T-helper 22 cell (primary cell): ENCODE measurements around the gene VWA3B.

Experiments
- DNase-seq: peaks from one replicate; pipeline ENCODE4 v3.0.0-alpha.2; 2020; ENCODE audit warnings: low read depth

Gene VWA3B

GRCh38 chr2:98177286-98177685, 90.3 kb downstream of the VWA3B start:
- no peak for DNase-seq

GRCh38 chr2:98177986-98178385, 91.0 kb downstream of the VWA3B start:
- DNase-seq: no peak

- DNase-seq: no peak
Measured at GRCh38 chr2:98180456-98180855, 93.5 kb downstream of the VWA3B start.

GRCh38 chr2:98181346-98181745, 94.4 kb downstream of the VWA3B start:
- DNase-seq: no peak

GRCh38 chr2:98185801-98186200, 98.8 kb downstream of the VWA3B start:
- no peak for DNase-seq

- no peak for DNase-seq
Measured at GRCh38 chr2:98187194-98187593, 100.2 kb downstream of the VWA3B start.

GRCh38 chr2:98188351-98189046, 101.5 kb downstream of the VWA3B start:
- DNase-seq: no peak

- no peak for DNase-seq
Measured at GRCh38 chr2:98191883-98192282, 104.9 kb downstream of the VWA3B start.

GRCh38 chr2:98201576-98201975, 114.6 kb downstream of the VWA3B start:
- no peak for DNase-seq

- DNase-seq: no peak
Measured at GRCh38 chr2:98205889-98206288, 118.9 kb downstream of the VWA3B start.

- no peak for DNase-seq
Measured at GRCh38 chr2:98212092-98213000, 125.4 kb downstream of the VWA3B start.

GRCh38 chr2:98216616-98217015, 129.6 kb downstream of the VWA3B start:
- DNase-seq: no peak

- DNase-seq: no peak
Measured at GRCh38 chr2:98219152-98219551, 132.2 kb downstream of the VWA3B start.

GRCh38 chr2:98233941-98234340, 147.0 kb downstream of the VWA3B start:
- no peak for DNase-seq

- no peak for DNase-seq
Measured at GRCh38 chr2:98234776-98235175, 147.8 kb downstream of the VWA3B start.

GRCh38 chr2:98236935-98237334, 150.0 kb downstream of the VWA3B start:
- DNase-seq: no peak

- no peak for DNase-seq
Measured at GRCh38 chr2:98240786-98241398, 153.9 kb downstream of the VWA3B start.

- no peak for DNase-seq
Measured at GRCh38 chr2:98241592-98241991, 154.6 kb downstream of the VWA3B start.

GRCh38 chr2:98242003-98242402, 155.0 kb downstream of the VWA3B start:
- no peak for DNase-seq

GRCh38 chr2:98245491-98245890, 158.5 kb downstream of the VWA3B start:
- no peak for DNase-seq

- DNase-seq: no peak
Measured at GRCh38 chr2:98247383-98247782, 160.4 kb downstream of the VWA3B start.

- no peak for DNase-seq
Measured at GRCh38 chr2:98252038-98252773, 165.2 kb downstream of the VWA3B start.
